K562 (cell line): Measurements from ENCODE around the gene ANKRD13D. TPM values are rescaled to one million over a fixed set of nuclear protein-coding genes. Genes with fewer than 3 reads are reported as not detected.

ENCODE experiments used
- ARID3A ChIP-seq: IDR thresholded peaks from 2 replicates; pipeline ENCODE4 v1.6.1; 2012; ENCODE audit warnings: low read depth, low read length, improper control_type of control experiment, borderline replicate concordance
- ARID3B ChIP-seq: fragments of 250-450 bp; sonication (Bioruptor Pico); IDR thresholded peaks from 2 replicates; pipeline ENCODE4 v1.4.0; 2020; ENCODE audit warnings: borderline replicate concordance
- BRF2 ChIP-seq: IDR thresholded peaks from 3 replicates; pipeline ENCODE4 v1.6.1; 2011; ENCODE audit warnings: borderline replicate concordance, mild to moderate bottlenecking; ENCODE audit not compliant: insufficient read length, insufficient read depth
- CBX3 ChIP-seq, 2 experiments: IDR thresholded peaks; 1 replicate in 1 of 2; 2 replicates in 1 of 2; pipeline ENCODE4 v1.6.1; 2012; ENCODE audit warnings: inconsistent platforms in 2 of 2, low read length in 2 of 2, borderline replicate concordance in 1 of 2, control low read depth in 1 of 2
- CEBPB ChIP-seq: fragments of 450-650 bp; IDR thresholded peaks from 2 replicates; pipeline ENCODE4 v1.6.1; 2016; ENCODE audit warnings: missing genetic modification characterization, missing compliant biosample characterization
- FOXA3 ChIP-seq, 2 experiments: fragments of 450-650 bp in 1 of 2; sonication (generic) in 1 of 2; formaldehyde crosslinking; IDR thresholded peaks in 1 of 2; conservative IDR thresholded peaks in 1 of 2; 2 replicates each; pipeline versions ENCODE4 v1.4.0 to v1.8.0; 2020 to 2022; ENCODE audit warnings: mild to moderate bottlenecking in 2 of 2, missing genetic modification reagents in 1 of 2
- GMEB1 ChIP-seq: fragments of 250-450 bp; sonication (Bioruptor Pico); IDR thresholded peaks from 2 replicates; pipeline ENCODE4 v1.4.0; 2020; ENCODE audit warnings: mild to moderate bottlenecking
- HMG20B ChIP-seq: fragments of 250-450 bp; sonication (Bioruptor Pico); IDR thresholded peaks from 2 replicates; pipeline ENCODE4 v1.5.0; 2021; ENCODE audit warnings: mild to moderate bottlenecking
- IRF9 ChIP-seq: fragments of 450-650 bp; IDR thresholded peaks from 2 replicates; pipeline ENCODE4 v1.6.1; 2016; ENCODE audit warnings: missing biosample characterization, missing genetic modification characterization
- NCOA1 ChIP-seq: fragments of 450-650 bp; IDR thresholded peaks from 2 replicates; pipeline ENCODE4 v1.6.1; 2016; ENCODE audit warnings: low read depth
- POLR2A ChIP-seq: fragments of 450-650 bp; conservative IDR thresholded peaks from 2 replicates; pipeline ENCODE4 v1.6.1; 2016
- POLR3G ChIP-seq: IDR thresholded peaks from 2 replicates; pipeline ENCODE4 v1.6.1; 2011; ENCODE audit not compliant: insufficient read length, insufficient replicate concordance; ENCODE audit errors: extremely low read depth
- PPARD ChIP-seq: fragments of 250-450 bp; sonication (Bioruptor Pico); IDR thresholded peaks from 2 replicates; pipeline ENCODE4 v1.8.0; 2022; ENCODE audit warnings: inconsistent platforms, mild to moderate bottlenecking, moderate library complexity
- SMARCE1 ChIP-seq: fragments of 450-650 bp; IDR thresholded peaks from 2 replicates; pipeline ENCODE4 v1.7.1; 2016; ENCODE audit warnings: mild to moderate bottlenecking
- YY1 ChIP-seq, 3 experiments: IDR thresholded peaks; 2 replicates each; pipeline ENCODE4 v1.6.1; 2011; ENCODE audit warnings: low read length in 2 of 3, mild to moderate bottlenecking in 2 of 3, moderate library complexity in 2 of 3, borderline replicate concordance in 1 of 3, control low read depth in 1 of 3, low read depth in 1 of 3; ENCODE audit not compliant: insufficient read depth in 3 of 3, insufficient replicate concordance in 2 of 3, control insufficient read depth in 1 of 3, insufficient read length in 1 of 3; ENCODE audit errors: extremely low read depth in 1 of 3
- ZNF740 ChIP-seq, 3 experiments: fragments of 200-800 bp in 1 of 3; sonication (Bioruptor generic) in 1 of 3; sonication (generic) in 1 of 3; formaldehyde crosslinking in 1 of 3; IDR thresholded peaks; 2 replicates each; pipeline versions ENCODE4 v1.6.1 to v1.8.0; 2016 to 2022; ENCODE audit warnings: mild to moderate bottlenecking in 2 of 3, missing compliant biosample characterization in 2 of 3, missing genetic modification characterization in 2 of 3, missing genetic modification reagents in 1 of 3
- polyA plus RNA-seq, 8 experiments: library from polyadenylated mRNA; depleted of rRNA in 4 of 8; stranded (reverse) in 5 of 8; unstranded in 3 of 8; fragments of >200 nt; fragmentation: Nextera tagmentation in 2 of 8; fragmentation: Illumina TruSeq in 1 of 8; extraction: Ambion mirVana in 2 of 8; extraction: Trizol in 1 of 8; gene quantifications; 2 replicates each; pipeline versions ENCODE4 v1.2.1 to v1.2.3, GENCODE V29; 2011 to 2014; ENCODE audit warnings: inconsistent platforms in 1 of 8, missing spikeins in 1 of 8
- total RNA-seq, 7 experiments: library from RNA; depleted of rRNA in 6 of 7; stranded (reverse); fragments of >200 nt in 6 of 7; fragmentation: Illumina TruSeq in 2 of 7; extraction: Trizol in 2 of 7; gene quantifications; 2 replicates each; pipeline versions ENCODE4 v1.2.1 to v1.2.3, GENCODE V29; 2011 to 2021; ENCODE audit warnings: low replicate concordance in 1 of 7

The ANKRD13D gene
- total and polyA plus RNA-seq, 9 of the 15 experiments (the other 6 are each of a cell fraction or from before 2014, with no cell fraction given) = 0.94 to 40.9 (median 22.4) TPM

GRCh38 chr11:67240576-67241389 lies 48.3 kb upstream of the ANKRD13D start (continued):
- no peak for TF ChIP-seq ARID3B (CRISPR knock-in tag)
- TF ChIP-seq POLR3G = no peak
- no peak for TF ChIP-seq FOXA3 (CRISPR knock-in tag; conservative IDR thresholded peaks at IDR 0.05 in 1 of 2, IDR thresholded peaks at IDR 0.05 in 1 of 2)
- TF ChIP-seq NCOA1 = no peak
- no peak for TF ChIP-seq IRF9 (tag)
- 0 out of 2 replicates have a peak, but pooled peaks have one; percentile 16 for TF ChIP-seq ZNF740 (CRISPR knock-in tag; IDR thresholded peaks at IDR 0.05)
- TF ChIP-seq ZNF740 (tag; IDR thresholded peaks at IDR 0.05) = peak in 1 of 2 experiments; percentile 50; a peak in 1 of 4 replicates
- no peak for TF ChIP-seq CEBPB (tag)
- no peak for TF ChIP-seq CBX3 (IDR thresholded peaks at IDR 0.05; ENCODE audit: borderline replicate concordance in 1 of 2, low read length in 2 of 2)
- TF ChIP-seq ARID3A = no peak
- 0 out of 2 replicates have a peak, but pooled peaks have one; percentile 17 for TF ChIP-seq POLR2A
- peak in 1 of 3 experiments; percentile 57 for TF ChIP-seq YY1 (IDR thresholded peaks at IDR 0.05; ENCODE audit: borderline replicate concordance in 1 of 3, control insufficient read depth in 1 of 3, extremely low read depth in 1 of 3, insufficient read depth in 3 of 3, insufficient read length in 1 of 3, insufficient replicate concordance in 2 of 3, low read depth in 1 of 3, low read length in 2 of 3)
- TF ChIP-seq PPARD (CRISPR knock-in tag) = no peak
- no peak for TF ChIP-seq GMEB1 (CRISPR knock-in tag)
- no peak for TF ChIP-seq BRF2
- TF ChIP-seq SMARCE1 = no peak
- no peak for TF ChIP-seq HMG20B (CRISPR knock-in tag)
